A549 (cell line): ENCODE data around the gene TMEM138.

Experiments
- CHD2 ChIP-seq: fragments of 150-350 bp; IDR thresholded peaks from 2 replicates; pipeline ENCODE4 v1.6.1; 2014; ENCODE audit warnings: low read length; ENCODE audit not compliant: partially characterized antibody
- CTCF ChIP-seq: fragments of >200 bp; sonication (Bioruptor Twin); formaldehyde crosslinking; IDR thresholded peaks from 3 replicates; pipeline ENCODE4 v1.5.1; 2016
- MAFK ChIP-seq: fragments of 450-650 bp; IDR thresholded peaks from 2 replicates; pipeline ENCODE4 v1.6.1; 2014; ENCODE audit not compliant: partially characterized antibody
- MAX ChIP-seq: IDR thresholded peaks from 2 replicates; pipeline ENCODE4 v1.6.1; 2012
- POLR2A ChIP-seq: IDR thresholded peaks from 2 replicates; pipeline ENCODE4 v1.6.1; 2012; ENCODE audit warnings: mild to moderate bottlenecking, low read length
- RAD21 ChIP-seq, 2 experiments: fragments of >200 bp in 1 of 2; sonication (Bioruptor Twin) in 1 of 2; formaldehyde crosslinking in 1 of 2; IDR thresholded peaks in 1 of 2; conservative IDR thresholded peaks in 1 of 2; 2 replicates in 1 of 2; 3 replicates in 1 of 2; pipeline ENCODE4 v1.6.1; 2012 to 2018; ENCODE audit warnings: inconsistent platforms in 1 of 2
- ZSCAN20 ChIP-seq: fragments of 250-450 bp; sonication (Bioruptor Pico); IDR thresholded peaks from 2 replicates; pipeline ENCODE4 v1.8.0; 2022; ENCODE audit warnings: mild to moderate bottlenecking, moderate library complexity

GRCh38 chr11:61345954-61346843 is 16.0 kb upstream of the TMEM138 start:
- no peak for TF ChIP-seq CTCF
- TF ChIP-seq RAD21 (conservative IDR thresholded peaks at IDR 0.05 in 1 of 2, IDR thresholded peaks at IDR 0.05 in 1 of 2): no peak
- TF ChIP-seq POLR2A: no peak
- TF ChIP-seq MAFK: no peak
- no peak for TF ChIP-seq CHD2
- no peak for TF ChIP-seq ZSCAN20 (CRISPR knock-in tag)
- no peak for TF ChIP-seq MAX
